GM18868 (cell line): ENCODE results near the gene TMEM74B.
A peak's percentile ranks its signal among the peaks of the same experiment; 100 is the strongest.
"Not testable (repeated sequence)": the region's sequence is repeated elsewhere in the genome, so short reads cannot be mapped to it uniquely, and the experiment has no call there.

ENCODE experiments used
- ATAC-seq: cut with Tn5 transposase; IDR thresholded peaks from one replicate; pipeline ENCODE4 v1.9.1; 2021; ENCODE audit warnings: mild to moderate bottlenecking, moderate library complexity; ENCODE audit not compliant: unreplicated experiment

The TMEM74B gene

GRCh38 chr20:1149812-1150211, 35.0 kb downstream of the TMEM74B start:
- not testable (repeated sequence) for ATAC-seq

- no peak for ATAC-seq
These were observed 37.8 kb downstream of the TMEM74B start for GRCh38 chr20:1146957-1147356.

GRCh38 chr20:1144401-1145172, 40.2 kb downstream of the TMEM74B start:
- ATAC-seq, result no peak

- ATAC-seq, result no peak
These were observed 47.5 kb downstream of the TMEM74B start for GRCh38 chr20:1137236-1137635.

GRCh38 chr20:1134836-1135235, 49.9 kb downstream of the TMEM74B start:
- ATAC-seq, result no peak

- no peak for ATAC-seq
These were observed 50.4 kb downstream of the TMEM74B start for GRCh38 chr20:1134355-1134754.

- ATAC-seq, result no peak
These were observed 53.4 kb downstream of the TMEM74B start for GRCh38 chr20:1131354-1131753.

GRCh38 chr20:1130847-1131246, 53.9 kb downstream of the TMEM74B start:
- peak; percentile 57 for ATAC-seq
